Loucy (cell line): ENCODE data around the gene AGAP3.
A peak's percentile ranks its signal among the peaks of the same experiment; 100 is the strongest.

Experiments
- H2AFZ ChIP-seq: fragments of 200-600 bp; sonication (generic); 2 replicates; pipeline ENCODE4 v1.6.0; 2016; ENCODE audit warnings: antibody characterized with exemption, mild to moderate bottlenecking, low read length, moderate library complexity
- H3F3A ChIP-seq: fragments of 200-600 bp; 2 replicates; pipeline ENCODE4 v1.6.0; 2016; ENCODE audit warnings: antibody characterized with exemption, low read depth, mild to moderate bottlenecking
- H3K27me3 ChIP-seq: fragments of 200-600 bp; sonication (generic); 2 replicates; pipeline ENCODE4 v1.6.1; 2014; ENCODE audit warnings: low read length, mild to moderate bottlenecking; ENCODE audit not compliant: insufficient read depth, poor library complexity, severe bottlenecking
- H3K36me3 ChIP-seq: fragments of 200-600 bp; sonication (generic); 2 replicates; pipeline ENCODE4 v1.6.1; 2016; ENCODE audit warnings: low read length; ENCODE audit not compliant: insufficient read depth
- H3K4me1 ChIP-seq: fragments of 200-600 bp; sonication (generic); 2 replicates; pipeline ENCODE4 v1.5.1; 2014; ENCODE audit warnings: low read length, mild to moderate bottlenecking; ENCODE audit not compliant: insufficient read depth, poor library complexity, severe bottlenecking
- H3K4me2 ChIP-seq: fragments of 200-600 bp; sonication (generic); 2 replicates; pipeline ENCODE4 v1.6.0; 2014; ENCODE audit warnings: antibody characterized with exemption, low read length, low read depth, mild to moderate bottlenecking; ENCODE audit not compliant: poor library complexity, severe bottlenecking
- H3K4me3 ChIP-seq: fragments of 200-600 bp; sonication (generic); 2 replicates; pipeline ENCODE4 v1.5.1; 2014; ENCODE audit warnings: low read length, mild to moderate bottlenecking, mixed read lengths; ENCODE audit not compliant: poor library complexity, severe bottlenecking
- H3K79me2 ChIP-seq: fragments of 200-600 bp; sonication (generic); 2 replicates; pipeline ENCODE4 v1.6.1; 2014; ENCODE audit warnings: low read length; ENCODE audit not compliant: insufficient read depth
- H3K9ac ChIP-seq: fragments of 200-600 bp; sonication (generic); 2 replicates; pipeline ENCODE4 v1.6.0; 2014; ENCODE audit warnings: mild to moderate bottlenecking, low read depth, low read length, moderate library complexity; ENCODE audit not compliant: poor library complexity, severe bottlenecking
- H3K9me2 ChIP-seq: fragments of 200-600 bp; sonication (generic); replicated peaks from 2 replicates; pipeline ENCODE4 v1.6.1; 2016; ENCODE audit warnings: low read depth, low read length, mixed read lengths
- H3K9me3 ChIP-seq: fragments of 200-600 bp; sonication (generic); 2 replicates; pipeline ENCODE4 v1.6.1; 2014; ENCODE audit warnings: mild to moderate bottlenecking, antibody characterized with exemption, low read length, low read depth; ENCODE audit not compliant: insufficient read depth
- H4K20me1 ChIP-seq: fragments of 200-600 bp; sonication (generic); 2 replicates; pipeline ENCODE4 v1.6.0; 2014; ENCODE audit warnings: antibody characterized with exemption, low read length, mild to moderate bottlenecking; ENCODE audit not compliant: insufficient read depth, poor library complexity, severe bottlenecking
- EZH2phosphoT487 ChIP-seq: fragments of 200-600 bp; IDR thresholded peaks from 2 replicates; pipeline ENCODE4 v1.6.1; 2018; ENCODE audit warnings: antibody characterized with exemption, mild to moderate bottlenecking, moderate library complexity, borderline replicate concordance
- TF ChIP-seq, protein P1 (sequence below): fragments of 200-600 bp; sonication (generic); conservative IDR thresholded peaks from 2 replicates; pipeline ENCODE4 v1.5.1; 2014; ENCODE audit warnings: mild to moderate bottlenecking, antibody characterized with exemption, low read length

The AGAP3 gene

DNA sequence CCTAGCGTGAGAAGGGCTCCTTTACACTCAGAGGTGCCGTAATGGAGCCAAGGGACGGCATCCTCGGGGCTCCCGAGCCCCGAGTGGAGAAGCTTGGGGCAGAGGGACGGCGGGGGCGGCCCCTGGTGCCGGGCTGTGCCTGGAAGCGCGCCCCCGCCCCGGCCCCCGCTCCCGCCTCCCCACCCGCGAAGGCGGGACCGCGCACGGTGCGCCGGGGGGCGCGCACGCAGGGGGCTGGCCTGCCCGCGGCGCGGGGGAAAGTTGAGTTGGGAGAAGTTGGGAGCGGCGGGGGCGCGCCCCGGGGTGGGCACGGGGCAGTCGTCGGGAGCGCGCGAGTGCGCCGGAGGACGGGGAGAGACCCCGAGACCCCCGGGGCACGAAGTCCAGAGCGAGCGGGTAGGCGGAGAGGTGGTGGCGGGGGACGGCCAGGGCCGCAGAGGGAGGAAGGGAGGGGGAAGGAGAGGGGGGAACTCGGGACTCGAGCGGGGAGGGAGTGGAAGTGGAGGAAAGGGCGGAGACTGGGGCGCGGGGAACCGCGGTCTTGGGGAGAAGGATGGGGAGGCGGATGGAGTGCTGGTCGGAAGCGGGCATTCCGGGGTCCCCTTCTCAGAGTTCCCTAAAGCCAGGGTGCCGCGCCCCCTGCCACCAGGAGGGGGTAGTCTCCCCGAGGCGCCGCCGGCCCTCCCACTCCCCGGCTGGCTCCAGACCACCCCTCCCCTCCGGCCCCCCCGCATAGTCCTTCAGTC lies 26.7 kb upstream of the AGAP3 start, which contains the start of gene SLC4A2:
SLC4A2 (plus strand) TSS at position 223 of the 746 bp plus-strand sequence. CDS start 2,399 bp downstream, outside the sequence.
- Histone ChIP-seq H4K20me1 (peaks cover 28% of the 10 kb centered on the region), H3K36me3 (peaks cover 3% of the 10 kb centered on the region; the same call in 1 of the 2 replicates), H3F3A (no peaks in the 10 kb centered on the region), H3K27me3 (no peaks in the 10 kb centered on the region), H2AFZ (peak within 1 kb of the TSS; percentile 80), H3K4me1 (peaks cover 31% of the 10 kb centered on the region), H3K4me3 (peak within 1 kb of the TSS; percentile 93), H3K79me2 (peaks cover 40% of the 10 kb centered on the region), H3K4me2 (peak within 1 kb of the TSS; percentile 99), H3K9me3 (no peaks in the 10 kb centered on the region), H3K9ac (peak within 1 kb of the TSS; percentile 78), H3K9me2 (no peaks in the 10 kb centered on the region)
- TF ChIP-seq, protein P1, sequence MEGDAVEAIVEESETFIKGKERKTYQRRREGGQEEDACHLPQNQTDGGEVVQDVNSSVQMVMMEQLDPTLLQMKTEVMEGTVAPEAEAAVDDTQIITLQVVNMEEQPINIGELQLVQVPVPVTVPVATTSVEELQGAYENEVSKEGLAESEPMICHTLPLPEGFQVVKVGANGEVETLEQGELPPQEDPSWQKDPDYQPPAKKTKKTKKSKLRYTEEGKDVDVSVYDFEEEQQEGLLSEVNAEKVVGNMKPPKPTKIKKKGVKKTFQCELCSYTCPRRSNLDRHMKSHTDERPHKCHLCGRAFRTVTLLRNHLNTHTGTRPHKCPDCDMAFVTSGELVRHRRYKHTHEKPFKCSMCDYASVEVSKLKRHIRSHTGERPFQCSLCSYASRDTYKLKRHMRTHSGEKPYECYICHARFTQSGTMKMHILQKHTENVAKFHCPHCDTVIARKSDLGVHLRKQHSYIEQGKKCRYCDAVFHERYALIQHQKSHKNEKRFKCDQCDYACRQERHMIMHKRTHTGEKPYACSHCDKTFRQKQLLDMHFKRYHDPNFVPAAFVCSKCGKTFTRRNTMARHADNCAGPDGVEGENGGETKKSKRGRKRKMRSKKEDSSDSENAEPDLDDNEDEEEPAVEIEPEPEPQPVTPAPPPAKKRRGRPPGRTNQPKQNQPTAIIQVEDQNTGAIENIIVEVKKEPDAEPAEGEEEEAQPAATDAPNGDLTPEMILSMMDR: peak; percentile 51
- TF ChIP-seq EZH2phosphoT487: no peak

DNA sequence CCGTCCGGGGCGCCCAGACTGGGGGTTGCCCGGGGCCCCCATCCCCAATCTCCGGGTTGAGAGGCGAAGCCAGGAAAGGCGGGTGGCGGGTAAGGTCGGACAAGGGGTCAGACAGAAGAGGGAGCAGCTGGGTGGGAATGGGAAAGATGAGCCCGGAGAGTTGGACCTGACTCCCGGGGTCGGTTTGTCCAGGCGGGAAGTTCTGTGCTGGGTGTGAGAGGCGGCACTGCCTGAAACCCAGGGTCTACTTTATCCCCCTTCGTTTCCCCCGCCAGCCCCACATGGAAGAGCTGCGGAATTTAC lies 26.2 kb upstream of the AGAP3 start:
- peaks cover 28% of the 10 kb centered on the region for H4K20me1 ChIP-seq
- no peak for TF ChIP-seq EZH2phosphoT487
- TF ChIP-seq, protein P1: no peak
- H3K36me3 ChIP-seq: peaks cover 8% of the 10 kb centered on the region; the same call in 1 of the 2 replicates
- H3K9me3 ChIP-seq: no peaks in the 10 kb centered on the region
- H3K4me3 ChIP-seq: peak overlapping the region; percentile 93
- peak overlapping the region; percentile 78 for H3K9ac ChIP-seq
- H2AFZ ChIP-seq: peak overlapping the region; percentile 80; the same call in 1 of the 2 replicates
- no peaks in the 10 kb centered on the region for H3K27me3 ChIP-seq
- peak overlapping the region; percentile 94 for H3K4me2 ChIP-seq
- peaks cover 31% of the 10 kb centered on the region for H3K4me1 ChIP-seq
- H3K9me2 ChIP-seq: no peaks in the 10 kb centered on the region
- H3F3A ChIP-seq: no peaks in the 10 kb centered on the region
- H3K79me2 ChIP-seq: peaks cover 40% of the 10 kb centered on the region

DNA sequence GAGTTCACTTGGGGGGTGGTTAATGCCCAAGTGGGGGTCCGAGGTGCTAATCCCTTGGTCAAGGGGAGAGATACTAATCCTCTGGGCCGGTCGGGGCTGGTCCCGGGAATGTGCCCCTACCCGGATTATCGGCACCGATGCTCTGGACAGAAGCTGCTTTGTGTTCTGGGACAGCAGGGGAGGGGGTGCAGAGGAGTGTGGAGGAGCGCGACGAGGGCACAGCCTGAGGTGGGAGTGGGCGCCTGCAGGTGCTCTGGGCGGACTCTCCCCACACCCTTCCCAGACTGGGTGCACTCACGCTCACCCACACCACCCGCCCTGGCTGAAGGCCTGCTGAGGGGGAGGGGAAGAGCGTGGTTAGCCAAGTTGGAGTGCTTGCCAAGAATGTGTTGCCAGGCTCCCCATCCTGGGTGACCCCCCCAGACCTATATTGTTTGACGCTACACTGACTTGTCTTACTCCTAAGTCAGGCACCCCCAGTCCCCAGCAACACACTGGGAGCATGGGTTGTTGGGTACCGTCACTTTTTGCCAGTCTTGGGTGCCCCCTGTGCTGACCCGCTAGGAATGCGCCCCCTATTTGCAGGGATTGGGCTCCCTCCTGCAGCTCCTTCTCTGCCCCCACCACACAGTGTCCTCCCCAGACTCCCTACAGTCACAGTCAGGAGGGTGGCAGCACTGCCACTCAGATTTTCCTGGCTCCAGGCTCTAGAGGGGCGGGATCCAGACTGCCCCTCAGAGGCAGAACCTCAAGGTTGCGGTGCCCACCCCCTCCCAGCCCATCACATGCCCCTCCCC lies 25.7 kb upstream of the AGAP3 start:
- H3K4me3 ChIP-seq: peak overlapping the region; percentile 93
- no peaks in the 10 kb centered on the region for H3F3A ChIP-seq
- no peaks in the 10 kb centered on the region for H3K9me3 ChIP-seq
- H2AFZ ChIP-seq: no peak overlapping the region
- peak overlapping the region; percentile 78 for H3K9ac ChIP-seq
- no peaks in the 10 kb centered on the region for H3K27me3 ChIP-seq
- H3K36me3 ChIP-seq: peaks cover 13% of the 10 kb centered on the region; the same call in 1 of the 2 replicates
- H3K9me2 ChIP-seq: no peaks in the 10 kb centered on the region
- TF ChIP-seq EZH2phosphoT487: no peak
- TF ChIP-seq, protein P1: peak; percentile 44
- peaks cover 31% of the 10 kb centered on the region for H3K4me1 ChIP-seq
- peaks cover 28% of the 10 kb centered on the region for H4K20me1 ChIP-seq
- H3K79me2 ChIP-seq: peaks cover 40% of the 10 kb centered on the region
- peak overlapping the region; percentile 94 for H3K4me2 ChIP-seq
